HG02759 (cell line): ENCODE measurements around the gene PPP2R3A.
"Not testable (repeated sequence)": the region's sequence is repeated elsewhere in the genome, so short reads cannot be mapped to it uniquely, and the experiment has no call there.

Experiments used
- ATAC-seq: cut with Tn5 transposase; IDR thresholded peaks from one replicate; pipeline ENCODE4 v1.9.1; 2021; ENCODE audit warnings: mild to moderate bottlenecking, moderate library complexity; ENCODE audit not compliant: unreplicated experiment

PPP2R3A gene

GRCh38 chr3:136078421-136079364, 113.2 kb downstream of the PPP2R3A start:
- no peak for ATAC-seq

- not testable (repeated sequence) for ATAC-seq
Observed at GRCh38 chr3:136083641-136084382, 118.3 kb downstream of the PPP2R3A start.

- ATAC-seq = not testable (repeated sequence)
Observed at GRCh38 chr3:136085067-136085466, 119.5 kb downstream of the PPP2R3A start.

GRCh38 chr3:136093771-136094170, 128.2 kb downstream of the PPP2R3A start:
- no peak for ATAC-seq

- no peak for ATAC-seq
Observed at GRCh38 chr3:136105044-136105443, 139.5 kb downstream of the PPP2R3A start.

GRCh38 chr3:136106101-136106500, 140.6 kb downstream of the PPP2R3A start:
- no peak for ATAC-seq

- peak; percentile 93 for ATAC-seq
Observed at GRCh38 chr3:136109499-136109898, 144.0 kb downstream of the PPP2R3A start.

GRCh38 chr3:136110481-136110880, 145.0 kb downstream of the PPP2R3A start:
- ATAC-seq = no peak

- ATAC-seq = no peak
Observed at GRCh38 chr3:136114421-136114820, 148.9 kb downstream of the PPP2R3A start.

GRCh38 chr3:136119332-136119731, 153.8 kb downstream of the PPP2R3A start:
- not testable (repeated sequence) for ATAC-seq

GRCh38 chr3:136119783-136120182, 154.3 kb downstream of the PPP2R3A start:
- ATAC-seq = not testable (repeated sequence)

GRCh38 chr3:136120373-136121348, 155.1 kb downstream of the PPP2R3A start:
- peak; percentile 75 for ATAC-seq

- ATAC-seq = no peak
Observed at GRCh38 chr3:136122006-136122405, 156.5 kb downstream of the PPP2R3A start.

- ATAC-seq = not testable (repeated sequence)
Observed at GRCh38 chr3:136131647-136132046, 166.1 kb downstream of the PPP2R3A start.

GRCh38 chr3:136134091-136134490, 168.6 kb downstream of the PPP2R3A start:
- no peak for ATAC-seq

GRCh38 chr3:136135039-136135802, 169.7 kb downstream of the PPP2R3A start:
- no peak for ATAC-seq

- ATAC-seq = no peak
Observed at GRCh38 chr3:136136454-136136853, 170.9 kb downstream of the PPP2R3A start.

GRCh38 chr3:136141291-136141785, 175.8 kb downstream of the PPP2R3A start:
- no peak for ATAC-seq

GRCh38 chr3:136141891-136142290, 176.4 kb downstream of the PPP2R3A start:
- no peak for ATAC-seq

- no peak for ATAC-seq
Observed at GRCh38 chr3:136142592-136142991, 177.1 kb downstream of the PPP2R3A start.
